Activated CD8-positive, alpha-beta T cell treated with anti-CD3 and anti-CD28 coated beads for 36 hours (primary cell): Measurements from ENCODE around the gene TRIM25. TPM values are rescaled to one million over a fixed set of nuclear protein-coding genes. Genes with fewer than 3 reads are reported as not detected.

ENCODE experiments used
- ATAC-seq: fragments of 200-7000 bp; cut with Tn5 transposase; one replicate; pipeline ENCODE4 v1.10.0; 2021; ENCODE audit warnings: mild to moderate bottlenecking, moderate library complexity
- CTCF ChIA-PET: fragments of 350-600 bp; sonication (Branson Sonifier 250); formaldehyde crosslinking; loops from one replicate; lab custom pipeline; 2021; ENCODE audit warnings: antibody characterized with exemption; lab: Charles Lee
- POLR2A ChIA-PET: fragments of 350-600 bp; sonication (Branson Sonifier 250); formaldehyde crosslinking; loops from one replicate; lab custom pipeline; 2021; ENCODE audit warnings: antibody characterized with exemption; lab: Charles Lee
- DNase-seq: peaks from one replicate; pipeline ENCODE4 v3.0.0-alpha.2; 2020
- H3K27ac Mint-ChIP-seq: one replicate; pipeline ENCODE4 v1.8.0; 2021; ENCODE audit warnings: mild to moderate bottlenecking, mixed read lengths
- H3K27me3 Mint-ChIP-seq: one replicate; pipeline ENCODE4 v1.8.0; 2021; ENCODE audit warnings: mixed read lengths
- H3K36me3 Mint-ChIP-seq: one replicate; pipeline ENCODE4 v1.8.0; 2021; ENCODE audit warnings: low read depth, mixed read lengths
- H3K4me1 Mint-ChIP-seq: one replicate; pipeline ENCODE4 v1.8.0; 2021; ENCODE audit warnings: low read depth, mixed read lengths
- H3K4me3 Mint-ChIP-seq: one replicate; pipeline ENCODE4 v1.8.0; 2021; ENCODE audit warnings: mild to moderate bottlenecking, moderate library complexity, mixed read lengths
- H3K9me3 Mint-ChIP-seq: one replicate; pipeline ENCODE4 v1.8.0; 2021; ENCODE audit warnings: mixed read lengths
- CTCF ChIP-seq: fragments of 200-600 bp; IDR thresholded peaks from one replicate; pipeline ENCODE4 v1.8.0; 2022; ENCODE audit warnings: antibody characterized with exemption, mild to moderate bottlenecking
- intact Hi-C: fragments of 100-400 bp; cut with micrococcal nuclease; formaldehyde crosslinking; loops from one replicate; pipeline ENCODE4 v1.10.0; 2022
- total RNA-seq, 2 experiments: library from RNA; stranded (reverse); gene quantifications; one replicate each; pipeline ENCODE4 v1.2.3, GENCODE V29; 2021

The TRIM25 gene
- total RNA-seq, 2 experiments from 2014 or later = 94.2 to 95.6 TPM

GRCh38 chr17:56842577-56842976 lies 71.3 kb downstream of the TRIM25 start:
- DNase-seq (no peak), ATAC-seq (no peak)
- no peak overlapping the region for H3K27ac Mint-ChIP-seq
- ChIA-PET POLR2A (interaction anchor here (1.4 to 1.7 kb wide), 3 partner anchors 8 to 71 kb away, joined by 3 to 5 read pairs (median 3); partner anchors contain the start of genes C17orf67, DGKE and TRIM25), CTCF (interaction anchor here (1.6 to 2.8 kb wide), 2 partner anchors 8 to 23 kb away, joined by 7 to 15 read pairs; partner anchors contain the start of genes C17orf67 and DGKE)
- no peaks in the 10 kb centered on the region for H3K9me3 Mint-ChIP-seq
- TF ChIP-seq CTCF = no peak
- no peak overlapping the region for H3K4me3 Mint-ChIP-seq
- H3K27me3 Mint-ChIP-seq = no peaks in the 10 kb centered on the region
- H3K4me1 Mint-ChIP-seq = peaks cover 27% of the 10 kb centered on the region
- intact Hi-C loops = no loop called here
- H3K36me3 Mint-ChIP-seq = peaks cover 26% of the 10 kb centered on the region

- no peak overlapping the region for H3K4me3 Mint-ChIP-seq
Observed at GRCh38 chr17:56838687-56839086, 75.2 kb downstream of the TRIM25 start.

More at GRCh38 chr17:56838687-56839086, 75.2 kb downstream of the TRIM25 start:
- intact Hi-C loops = no loop called here
- Mint-ChIP-seq H3K36me3 (peaks cover 43% of the 10 kb centered on the region), H3K9me3 (no peaks in the 10 kb centered on the region), H3K27me3 (no peaks in the 10 kb centered on the region), H3K27ac (no peak overlapping the region), H3K4me1 (peaks cover 48% of the 10 kb centered on the region)
- ATAC-seq (no peak), DNase-seq (no peak)
- CTCF ChIA-PET = interaction anchor here (1.4 to 1.5 kb wide), 2 partner anchors 13 to 19 kb away, joined by 3 to 6 read pairs; no protein-coding TSS in a partner anchor
- no peak for TF ChIP-seq CTCF
- POLR2A ChIA-PET = no interaction called here

Other genes with a start within 250 kb of the TRIM25 start
- 1 to 10 TPM; 2.3 TPM for gene C17orf67, start 80.1 kb downstream of the TRIM25 start, total RNA-seq
- 10 to 100 TPM; 25.1 to 29.0 TPM for gene DGKE, start 79.9 kb downstream of the TRIM25 start, total RNA-seq
- gene COIL, start 47.0 kb upstream of the TRIM25 start, total RNA-seq = 10 to 100 TPM; 19.5 to 20.8 TPM
- gene SCPEP1, start 64.1 kb upstream of the TRIM25 start, total RNA-seq = 10 to 100 TPM; 16.0 to 17.8 TPM
- gene AKAP1, start 171.2 kb upstream of the TRIM25 start, total RNA-seq = 10 to 100 TPM; 27.3 to 28.6 TPM